Measurements from ENCODE around the gene ZNF326.

DNA sequence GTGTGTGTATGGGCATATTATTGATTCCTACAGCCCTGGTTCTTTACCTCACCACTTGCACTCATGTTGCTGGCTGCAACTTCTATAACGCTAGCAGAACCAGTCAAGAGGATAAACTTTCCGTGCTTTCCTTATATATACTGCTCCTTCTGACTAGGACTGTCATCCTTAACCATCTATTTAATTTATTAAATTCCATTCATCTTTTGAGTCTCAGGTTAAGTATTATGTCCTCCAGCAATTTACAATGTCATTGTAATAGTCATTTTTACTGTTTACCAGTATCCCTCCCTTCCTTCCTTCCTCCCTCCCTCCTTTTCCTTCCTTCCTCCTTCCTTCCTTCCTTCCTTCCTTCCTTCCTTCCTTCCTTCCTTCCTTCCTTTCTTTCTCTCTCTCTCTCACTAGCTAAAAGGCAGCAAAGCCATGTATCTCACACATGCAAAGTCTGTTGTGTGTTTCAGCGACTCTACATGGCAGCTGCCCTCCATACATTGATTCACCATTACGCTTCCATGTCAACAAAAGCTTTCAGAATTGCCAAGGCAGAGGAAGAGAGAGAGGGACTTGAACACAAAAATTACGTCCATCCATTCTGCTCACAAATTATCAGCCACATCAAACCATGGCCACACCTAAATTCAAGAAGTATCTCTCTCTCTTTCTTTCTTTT, 73.8 kb downstream of the ZNF326 start:
- TF ChIP-seq POLR2A (IDR thresholded peaks at IDR 0.05; ENCODE audit: low read depth, low read length) (no peak), CEBPB (IDR thresholded peaks at IDR 0.05; ENCODE audit: low read depth, low read length) (no peak), FOS (IDR thresholded peaks at IDR 0.05; ENCODE audit: low read depth, low read length) (no peak), RFX5 (IDR thresholded peaks at IDR 0.05; ENCODE audit: low read depth, low read length) (no peak), CHD1 (IDR thresholded peaks at IDR 0.05; ENCODE audit: low read depth, low read length) (no peak), RAD21 (IDR thresholded peaks at IDR 0.05; ENCODE audit: low read length) (no peak)
- TF ChIP-seq, protein P1, sequence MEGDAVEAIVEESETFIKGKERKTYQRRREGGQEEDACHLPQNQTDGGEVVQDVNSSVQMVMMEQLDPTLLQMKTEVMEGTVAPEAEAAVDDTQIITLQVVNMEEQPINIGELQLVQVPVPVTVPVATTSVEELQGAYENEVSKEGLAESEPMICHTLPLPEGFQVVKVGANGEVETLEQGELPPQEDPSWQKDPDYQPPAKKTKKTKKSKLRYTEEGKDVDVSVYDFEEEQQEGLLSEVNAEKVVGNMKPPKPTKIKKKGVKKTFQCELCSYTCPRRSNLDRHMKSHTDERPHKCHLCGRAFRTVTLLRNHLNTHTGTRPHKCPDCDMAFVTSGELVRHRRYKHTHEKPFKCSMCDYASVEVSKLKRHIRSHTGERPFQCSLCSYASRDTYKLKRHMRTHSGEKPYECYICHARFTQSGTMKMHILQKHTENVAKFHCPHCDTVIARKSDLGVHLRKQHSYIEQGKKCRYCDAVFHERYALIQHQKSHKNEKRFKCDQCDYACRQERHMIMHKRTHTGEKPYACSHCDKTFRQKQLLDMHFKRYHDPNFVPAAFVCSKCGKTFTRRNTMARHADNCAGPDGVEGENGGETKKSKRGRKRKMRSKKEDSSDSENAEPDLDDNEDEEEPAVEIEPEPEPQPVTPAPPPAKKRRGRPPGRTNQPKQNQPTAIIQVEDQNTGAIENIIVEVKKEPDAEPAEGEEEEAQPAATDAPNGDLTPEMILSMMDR (conservative IDR thresholded peaks at IDR 0.05; ENCODE audit: low read depth, low read length) = no peak
- TF ChIP-seq, protein P2, sequence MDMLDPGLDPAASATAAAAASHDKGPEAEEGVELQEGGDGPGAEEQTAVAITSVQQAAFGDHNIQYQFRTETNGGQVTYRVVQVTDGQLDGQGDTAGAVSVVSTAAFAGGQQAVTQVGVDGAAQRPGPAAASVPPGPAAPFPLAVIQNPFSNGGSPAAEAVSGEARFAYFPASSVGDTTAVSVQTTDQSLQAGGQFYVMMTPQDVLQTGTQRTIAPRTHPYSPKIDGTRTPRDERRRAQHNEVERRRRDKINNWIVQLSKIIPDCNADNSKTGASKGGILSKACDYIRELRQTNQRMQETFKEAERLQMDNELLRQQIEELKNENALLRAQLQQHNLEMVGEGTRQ (IDR thresholded peaks at IDR 0.05; ENCODE audit: low read depth, low read length) = no peak
